HG02981 (cell line): ENCODE measurements around the gene CPT1A.

Source experiments
- ATAC-seq: cut with Tn5 transposase; IDR thresholded peaks from one replicate; pipeline ENCODE4 v1.9.1; 2021; ENCODE audit warnings: mild to moderate bottlenecking, moderate library complexity; ENCODE audit not compliant: unreplicated experiment

The CPT1A gene

DNA sequence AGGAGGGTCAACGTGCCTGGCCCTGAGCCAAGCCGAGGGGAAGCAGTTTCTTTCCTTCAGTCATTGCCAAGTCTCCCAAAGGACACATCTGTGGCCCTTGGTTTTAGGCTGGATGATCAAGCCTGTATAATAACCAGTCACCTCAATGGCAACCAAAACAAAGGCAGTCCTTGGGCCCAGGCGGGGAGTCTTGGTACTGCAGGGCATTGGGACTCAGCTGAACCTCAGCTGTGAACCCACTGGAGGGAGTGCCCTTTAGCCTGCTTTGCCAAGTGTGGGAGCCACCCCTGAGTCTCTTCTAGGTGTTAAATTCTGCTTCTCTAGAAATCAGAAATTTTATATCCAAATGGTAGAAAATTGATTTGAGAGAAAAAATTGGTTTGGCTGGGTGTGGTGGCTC is 36.9 kb downstream of the CPT1A start:
- ATAC-seq: no peak

DNA sequence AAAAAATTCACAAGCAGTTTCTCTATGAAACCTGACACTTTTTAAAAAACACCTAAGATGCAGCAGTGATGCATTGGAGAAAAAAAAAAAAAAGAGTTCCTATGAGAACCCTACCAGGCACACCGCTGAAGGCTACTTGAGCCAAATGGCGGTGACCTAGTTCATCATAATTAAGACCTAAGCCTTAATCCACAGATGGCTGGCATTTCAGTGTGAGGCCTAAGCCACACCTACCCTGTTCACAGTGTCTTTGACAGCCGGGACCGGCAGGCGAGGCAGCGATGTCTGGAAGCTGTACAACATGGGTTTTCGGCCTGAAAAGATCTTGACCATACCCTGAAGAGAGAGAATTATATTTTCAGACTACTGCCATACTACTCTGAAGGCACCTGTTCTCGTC is 38.0 kb downstream of the CPT1A start:
- ATAC-seq: no peak

DNA sequence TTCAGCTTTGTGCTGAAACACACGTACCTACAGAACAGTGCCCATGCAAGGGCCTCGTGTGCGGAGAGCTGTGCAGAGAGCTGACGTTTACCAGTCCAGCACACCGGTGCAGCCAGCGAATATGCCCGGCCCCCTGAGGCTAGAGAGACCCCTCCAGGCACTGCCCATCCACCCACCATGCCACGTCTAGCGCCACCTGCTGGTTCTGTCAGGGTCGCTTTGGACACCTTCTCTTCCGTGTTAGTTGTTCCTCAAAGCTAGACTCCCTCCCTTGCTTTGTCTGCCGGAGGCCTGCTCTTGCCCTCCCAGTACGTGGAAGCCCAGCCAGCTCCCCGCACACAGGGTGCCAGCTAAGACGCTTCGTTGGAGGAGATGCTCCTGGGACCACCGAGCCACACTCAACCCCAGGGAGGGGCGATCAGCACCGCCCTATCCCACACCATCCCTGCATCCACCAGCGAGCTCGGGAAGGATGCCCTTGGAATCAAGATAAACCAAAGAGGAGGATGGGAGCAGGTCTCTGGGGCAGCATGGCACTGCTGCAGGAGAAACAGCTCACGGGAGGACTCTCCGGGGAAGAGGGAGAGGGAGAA is 43.4 kb downstream of the CPT1A start:
- ATAC-seq: no peak

DNA sequence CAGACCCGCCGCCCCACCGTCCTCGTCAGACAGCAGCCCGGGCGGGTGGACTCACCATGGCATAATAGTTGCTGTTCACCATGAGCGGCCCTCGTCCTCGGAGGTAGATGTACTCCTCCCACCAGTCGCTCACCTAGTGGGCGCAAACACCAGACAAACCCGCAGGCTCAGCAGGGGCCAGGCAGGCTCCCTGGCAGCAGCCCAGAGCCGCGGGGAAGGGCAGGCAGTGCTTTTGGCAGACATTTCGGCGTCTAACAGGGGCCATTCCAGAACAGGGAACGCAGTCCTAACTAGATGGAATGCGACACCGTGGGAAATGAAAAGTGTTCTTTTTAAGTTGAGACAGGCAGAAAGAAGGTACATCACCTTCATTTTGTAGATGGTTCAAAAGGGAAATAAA is 44.9 kb downstream of the CPT1A start:
- no peak for ATAC-seq

DNA sequence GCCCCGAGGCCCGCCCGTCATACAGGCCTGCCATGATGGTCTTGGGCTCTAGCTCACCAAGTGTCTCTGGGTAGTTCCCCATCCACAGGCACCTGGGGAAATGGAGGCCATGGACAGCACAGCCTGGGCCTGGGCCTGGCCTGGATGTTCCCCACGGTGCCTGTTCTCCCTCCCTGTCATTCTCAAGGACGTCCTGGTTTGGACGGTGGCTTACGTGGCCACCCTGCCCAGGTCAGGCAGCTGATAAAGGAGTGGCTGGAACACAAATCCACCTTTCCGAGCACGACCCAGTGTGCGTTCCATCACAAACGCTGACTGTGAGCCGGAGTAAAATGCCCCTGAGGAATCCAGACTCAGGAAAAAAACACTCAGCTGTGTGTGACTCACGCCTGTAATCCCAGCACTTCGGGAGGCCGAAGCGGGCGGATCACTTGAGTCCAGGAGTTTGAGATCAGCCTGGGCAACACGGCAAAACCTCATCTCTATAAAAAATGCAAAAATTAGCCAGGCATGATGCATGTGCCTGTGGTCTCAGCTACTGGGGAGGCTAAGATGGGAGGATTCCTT is 49.2 kb downstream of the CPT1A start:
- ATAC-seq: no peak

DNA sequence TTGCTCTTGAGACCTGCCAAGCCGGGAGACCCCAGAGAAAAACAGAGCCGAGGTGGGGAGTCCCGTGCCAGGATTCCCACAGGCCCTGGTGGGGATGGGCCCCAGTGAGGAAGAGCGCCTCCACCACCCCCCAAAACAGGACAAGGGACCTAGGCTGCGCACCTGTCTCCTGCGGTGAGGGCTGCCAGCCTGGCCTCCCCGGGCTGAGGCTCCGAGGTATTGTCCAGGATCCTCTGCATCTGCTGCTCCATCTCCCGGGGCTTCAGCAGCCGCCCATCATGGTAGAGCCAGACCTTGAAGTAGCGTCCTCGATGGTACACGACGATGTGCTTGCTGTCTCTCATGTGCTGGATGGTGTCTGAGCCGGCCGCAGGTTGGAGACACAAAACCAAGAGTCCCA is 57.1 kb downstream of the CPT1A start:
- ATAC-seq: no peak

DNA sequence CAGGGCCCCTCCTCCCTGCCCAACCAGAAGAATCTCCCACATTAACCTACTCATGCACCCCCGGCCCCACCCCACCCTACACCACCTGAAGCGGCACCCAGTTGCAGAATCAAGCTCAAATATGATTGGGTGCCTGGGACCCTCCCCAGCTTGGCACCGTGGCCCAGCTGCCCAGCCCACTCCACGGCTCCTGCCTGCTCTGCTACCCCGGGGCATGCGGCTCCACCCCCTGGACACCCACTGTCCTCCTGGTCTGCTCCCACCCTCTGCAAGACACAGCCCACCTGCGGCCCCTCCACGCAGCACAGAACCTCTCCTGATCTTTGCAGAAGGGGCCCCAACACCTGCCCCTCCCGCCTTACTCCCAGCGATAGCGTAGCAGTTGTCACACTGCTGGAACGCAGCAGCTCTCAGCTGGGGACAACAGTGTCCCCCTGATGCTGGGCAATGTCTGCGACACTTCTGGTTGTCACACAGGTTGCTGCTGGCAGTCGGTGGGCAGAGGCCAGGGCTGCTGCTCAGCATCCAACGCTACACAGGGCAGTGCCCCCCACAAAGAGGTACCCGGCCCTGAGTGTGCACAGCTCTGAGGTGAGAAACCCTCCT is 58.4 kb downstream of the CPT1A start:
- ATAC-seq: no peak

DNA sequence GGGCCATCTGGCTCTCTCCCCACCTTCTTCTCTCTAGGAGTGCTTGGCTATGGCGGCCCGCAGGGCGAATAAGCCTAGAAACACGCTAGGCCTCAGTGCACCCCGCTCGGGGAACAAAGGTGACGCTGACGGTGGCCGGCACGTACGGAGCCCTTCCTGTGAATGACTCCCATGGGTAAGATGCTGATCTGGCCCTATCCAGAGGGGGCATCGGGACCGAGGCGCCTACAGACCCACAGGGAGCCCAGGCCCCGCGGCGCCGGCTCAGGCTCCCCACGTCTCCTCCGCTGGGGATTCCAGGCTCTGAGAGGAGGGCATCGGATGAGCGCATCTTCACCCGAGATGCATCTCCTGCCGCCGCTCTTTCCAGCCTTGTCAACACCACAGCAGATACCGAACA is 59.0 kb downstream of the CPT1A start:
- ATAC-seq: no peak

DNA sequence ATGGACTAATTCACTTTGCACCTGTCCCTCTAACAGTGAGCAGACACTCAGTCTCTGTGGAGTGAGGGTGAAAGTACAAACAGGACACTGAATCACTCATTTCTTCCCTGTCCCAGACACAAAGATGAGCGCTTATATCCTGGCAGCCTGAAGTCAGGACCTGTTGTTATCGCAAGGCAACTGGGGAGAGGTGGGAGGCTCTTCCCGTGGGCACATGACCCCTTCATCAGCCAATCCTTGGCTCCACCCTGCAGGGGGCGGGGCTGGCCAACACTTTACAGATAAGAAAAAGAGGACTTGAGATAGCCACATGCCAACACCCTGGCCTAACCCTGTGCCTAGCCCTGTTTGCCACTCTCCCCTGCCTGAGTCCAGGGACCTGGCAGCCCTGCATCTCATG is 60.9 kb downstream of the CPT1A start:
- ATAC-seq: no peak

DNA sequence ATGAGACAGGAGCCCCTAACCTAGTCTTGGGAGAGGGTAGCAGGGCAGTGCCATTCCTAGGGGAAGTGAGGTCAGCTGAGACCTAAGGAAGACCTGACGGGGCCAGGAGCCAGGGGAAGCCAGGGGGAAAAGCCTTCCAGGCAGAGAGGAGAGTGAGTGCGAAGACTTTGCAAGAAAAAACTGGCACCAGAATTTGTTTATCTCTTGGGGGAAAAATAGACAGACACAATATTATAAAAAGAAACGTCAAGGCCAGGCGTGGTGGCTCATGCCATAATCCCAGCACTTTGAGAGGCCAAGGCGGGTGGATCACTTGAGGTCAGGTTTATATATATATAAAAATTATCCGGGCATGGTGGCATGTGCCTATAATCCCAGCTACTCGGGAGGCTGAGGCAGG is 63.5 kb downstream of the CPT1A start:
- no peak for ATAC-seq

DNA sequence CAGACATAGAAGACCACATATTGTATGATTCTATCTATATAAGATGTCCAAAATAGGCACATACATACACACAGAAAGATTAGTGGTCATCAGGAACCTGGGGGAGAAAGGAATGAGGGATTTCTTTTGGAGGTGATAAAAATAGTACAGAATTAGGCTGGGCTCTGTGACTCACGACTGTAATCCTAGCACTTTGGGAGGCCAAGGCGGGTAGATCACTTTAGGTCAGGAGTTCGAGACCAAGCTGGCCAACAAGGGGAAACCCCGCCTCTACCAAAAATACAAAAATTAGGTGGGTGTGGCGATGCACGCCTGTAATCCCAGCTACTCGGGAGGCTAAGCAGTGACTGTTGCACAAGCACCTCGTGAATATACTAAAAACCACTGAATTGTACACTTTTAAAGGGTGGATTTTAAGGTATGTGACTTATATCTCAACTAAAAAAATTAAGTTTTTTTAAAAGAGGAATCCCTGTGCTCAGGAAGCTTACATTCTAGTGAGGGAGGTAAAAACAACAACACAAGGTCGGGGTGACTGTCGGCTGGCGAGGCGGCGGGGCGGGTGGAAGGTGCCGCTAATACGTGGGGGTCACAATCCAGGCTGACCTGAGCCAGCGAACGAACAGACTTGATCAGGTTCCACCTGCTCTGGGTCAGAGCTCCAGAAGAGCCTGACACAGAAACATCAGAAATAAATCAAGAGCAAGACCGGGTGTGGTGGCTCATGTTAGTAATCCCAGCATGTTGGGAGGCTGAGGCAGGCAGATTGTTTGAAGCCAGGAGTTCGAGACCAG is 65.1 kb downstream of the CPT1A start:
- no peak for ATAC-seq

DNA sequence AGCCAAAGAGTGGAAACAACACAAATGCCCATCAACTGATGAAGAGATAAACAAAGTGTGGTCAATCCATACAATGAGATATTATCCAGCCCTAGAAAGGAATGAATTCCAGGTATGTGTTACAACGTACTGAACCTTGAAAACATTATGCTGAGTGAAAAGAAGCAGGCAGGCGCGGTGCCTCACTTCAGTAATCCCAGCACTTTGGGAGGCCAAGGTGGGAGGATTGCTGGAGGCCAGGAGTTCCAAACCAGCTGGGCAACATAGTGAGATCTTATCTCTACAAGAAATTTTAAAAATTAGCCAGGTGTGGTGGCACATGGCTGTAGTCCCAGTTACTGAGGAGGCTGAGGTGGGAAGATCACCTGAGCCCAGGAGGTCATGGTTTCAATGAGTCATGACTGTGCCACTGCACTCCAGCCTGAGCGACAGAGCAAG is 65.7 kb downstream of the CPT1A start:
- ATAC-seq: no peak

DNA sequence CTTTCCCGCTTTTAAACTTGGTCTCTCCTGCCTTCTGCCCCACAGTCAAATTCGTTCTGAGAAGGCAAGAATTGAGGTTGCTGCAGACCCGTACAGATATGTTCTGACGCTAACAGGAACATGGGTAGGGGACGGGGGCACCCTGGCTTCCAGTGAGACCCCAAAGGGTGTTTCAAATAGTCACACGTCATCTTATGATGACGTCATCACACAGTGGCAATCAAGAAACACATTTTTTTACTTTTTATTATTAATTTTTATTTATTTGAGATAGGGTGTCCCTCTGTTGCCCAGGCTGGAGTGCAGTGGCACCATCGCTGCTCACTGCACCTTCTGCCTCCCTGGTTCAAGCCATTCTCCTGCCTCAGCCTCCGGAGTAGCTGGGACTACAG is 67.5 kb downstream of the CPT1A start:
- ATAC-seq: no peak

DNA sequence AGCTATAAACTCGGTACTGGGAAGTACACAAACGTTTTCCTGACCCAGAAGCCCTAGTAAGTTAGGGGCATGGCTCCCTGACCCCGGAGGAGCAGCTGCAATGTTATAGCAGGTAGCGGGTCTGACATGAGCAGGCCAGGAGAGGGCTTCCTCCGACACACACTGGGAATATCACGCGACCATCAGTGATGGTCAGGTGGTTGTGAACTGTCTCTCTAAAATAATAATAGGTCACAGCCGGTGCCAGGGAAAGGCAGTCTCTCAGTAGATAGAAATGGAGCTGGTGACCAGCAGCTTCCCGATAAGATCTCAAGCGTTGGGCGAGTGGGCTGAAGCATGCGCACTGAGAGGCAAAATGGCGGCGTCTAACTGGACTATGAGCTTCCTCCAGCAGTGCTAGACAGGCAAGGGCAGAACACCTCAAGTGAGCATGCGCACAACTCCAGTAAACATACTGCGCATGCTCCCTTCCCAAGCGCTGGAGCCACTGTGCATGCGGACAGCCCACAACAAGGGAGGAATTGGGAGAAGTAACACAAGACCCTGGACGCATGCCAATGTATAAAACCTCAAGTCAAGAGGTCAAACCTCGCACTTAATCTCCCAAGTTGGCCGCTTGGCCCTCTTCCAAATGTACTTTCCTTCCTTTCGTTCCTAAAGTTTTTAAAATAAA is 68.1 kb downstream of the CPT1A start:
- no peak for ATAC-seq

DNA sequence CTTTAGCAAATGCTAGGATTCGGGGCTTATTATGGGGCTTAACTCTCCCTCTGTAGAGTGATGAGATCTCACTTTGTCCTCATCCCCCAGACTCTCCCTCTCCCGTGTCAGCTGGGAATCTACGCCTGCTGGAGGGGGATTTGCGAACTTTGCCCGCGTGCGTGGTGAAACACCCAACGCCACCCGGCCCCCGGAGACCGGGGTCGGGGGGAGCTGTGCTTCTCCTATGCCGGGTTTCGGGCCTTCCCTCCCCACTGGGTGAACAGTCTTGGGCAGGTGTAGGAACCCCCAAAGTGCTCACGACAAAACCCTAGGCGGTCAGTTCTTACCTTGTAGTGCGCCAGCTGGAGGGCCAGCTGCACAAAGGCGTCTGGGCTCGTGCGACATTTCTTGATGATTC is 68.8 kb downstream of the CPT1A start:
- ATAC-seq: no peak

DNA sequence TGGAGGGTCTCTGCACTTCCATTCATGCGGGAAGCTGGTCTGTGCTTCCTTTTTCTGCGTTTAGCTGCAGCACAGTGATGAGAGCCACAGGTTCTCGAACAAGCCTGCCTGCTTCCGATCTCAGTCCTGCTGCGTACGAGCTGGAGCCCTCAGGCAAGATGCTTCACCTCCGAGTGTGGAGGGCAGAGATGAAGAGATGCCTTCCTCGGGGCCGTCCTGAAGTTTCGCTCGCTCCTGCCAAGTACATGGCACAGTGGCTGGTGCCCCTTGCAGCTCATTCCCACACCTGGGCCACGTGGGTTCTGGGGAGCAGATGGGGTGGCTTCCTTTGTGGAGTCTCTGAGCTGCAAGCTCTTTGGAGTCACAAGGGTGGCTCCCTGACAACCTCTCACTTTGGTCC is 70.9 kb downstream of the CPT1A start:
- no peak for ATAC-seq

DNA sequence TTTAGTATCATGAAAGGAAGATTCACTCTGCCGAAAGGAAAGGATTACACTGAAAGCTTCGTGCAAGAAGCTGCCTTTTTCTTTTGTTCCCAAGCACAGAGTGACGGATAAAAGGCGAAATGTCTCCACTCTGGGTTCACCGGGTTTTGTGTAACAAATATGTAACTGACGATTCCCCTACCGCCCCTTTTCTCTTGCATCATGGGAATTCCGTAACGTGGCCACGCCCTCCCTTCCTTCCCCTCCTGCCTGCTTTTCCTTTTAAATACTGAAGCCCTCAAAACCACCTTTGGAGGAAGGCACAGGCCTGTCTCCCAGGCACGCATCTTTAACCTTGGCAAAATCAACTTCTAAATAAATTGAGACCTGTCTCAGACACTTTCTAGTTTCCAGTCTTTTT is 74.0 kb downstream of the CPT1A start:
- ATAC-seq: no peak

DNA sequence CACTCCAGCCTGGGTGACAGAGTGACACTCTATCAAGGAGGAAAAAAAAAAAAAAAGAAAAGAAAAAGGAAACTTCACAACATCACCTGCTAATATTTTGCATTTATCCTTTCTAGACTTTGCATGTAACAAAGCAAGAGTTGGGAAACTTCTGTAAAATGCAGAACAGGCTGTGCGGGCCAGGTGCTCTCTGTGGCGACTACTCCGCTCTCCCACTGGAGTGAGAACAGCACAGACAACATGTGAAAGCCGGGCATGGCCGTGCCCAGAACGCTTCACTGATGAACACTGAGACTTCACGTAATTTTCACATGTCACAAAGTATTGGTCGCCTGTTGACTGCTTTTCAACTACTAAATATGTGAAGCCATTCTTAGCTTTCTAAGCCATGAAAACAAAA is 74.9 kb downstream of the CPT1A start:
- ATAC-seq: no peak

DNA sequence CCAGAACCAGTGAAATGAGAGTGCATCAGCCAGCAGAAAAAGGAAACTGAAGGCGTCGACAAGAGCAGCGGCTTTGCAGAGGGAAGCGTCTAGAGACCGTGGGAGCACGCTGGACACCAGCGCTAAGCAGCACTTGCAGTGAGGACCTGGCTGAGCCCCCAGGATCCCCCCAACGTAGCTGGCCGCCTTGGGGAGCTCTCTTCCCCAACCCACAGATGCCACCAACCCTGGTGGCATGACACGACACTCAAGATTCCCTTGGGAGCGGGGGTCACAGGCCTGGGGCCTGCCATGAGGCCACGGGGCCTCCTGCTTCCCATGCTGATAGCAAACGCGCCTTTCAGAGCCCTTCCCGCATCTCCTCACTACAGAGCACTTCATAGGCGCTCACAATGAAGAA is 77.0 kb downstream of the CPT1A start:
- ATAC-seq: no peak

DNA sequence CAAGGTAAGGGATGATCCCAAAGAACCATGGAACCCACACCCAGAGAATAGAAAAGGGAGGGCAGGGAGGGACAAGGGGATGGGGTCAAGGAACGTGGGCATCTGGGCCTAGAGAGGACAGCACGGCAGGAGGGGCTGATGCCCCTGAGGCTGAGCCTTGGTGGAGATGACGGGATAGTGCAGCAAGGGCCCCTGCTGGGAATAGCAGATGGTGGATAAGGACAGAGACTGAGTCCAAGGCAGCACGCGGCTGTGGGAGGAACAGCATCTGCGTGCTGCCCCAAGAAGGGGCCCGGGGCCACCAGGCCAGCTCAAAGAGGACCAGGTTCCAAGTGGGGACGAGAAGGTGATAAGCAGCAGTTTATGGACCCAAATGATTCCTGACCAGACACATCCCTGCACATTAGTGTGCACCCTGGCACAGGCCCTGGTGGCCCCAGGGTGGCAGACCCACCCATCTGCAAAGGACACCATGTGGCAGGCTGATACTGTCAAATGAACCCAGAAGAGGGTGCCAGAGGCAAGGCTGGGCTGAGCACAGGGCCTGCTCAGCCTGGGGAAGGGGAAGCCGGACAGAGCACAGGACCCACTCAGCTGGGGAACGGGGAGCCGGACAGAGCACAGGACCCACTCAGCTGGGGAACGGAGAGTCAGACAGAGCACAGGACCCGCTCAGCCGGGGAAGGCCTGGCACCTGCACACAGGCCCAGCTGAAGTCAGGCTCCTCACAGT is 77.6 kb downstream of the CPT1A start:
- ATAC-seq: no peak

DNA sequence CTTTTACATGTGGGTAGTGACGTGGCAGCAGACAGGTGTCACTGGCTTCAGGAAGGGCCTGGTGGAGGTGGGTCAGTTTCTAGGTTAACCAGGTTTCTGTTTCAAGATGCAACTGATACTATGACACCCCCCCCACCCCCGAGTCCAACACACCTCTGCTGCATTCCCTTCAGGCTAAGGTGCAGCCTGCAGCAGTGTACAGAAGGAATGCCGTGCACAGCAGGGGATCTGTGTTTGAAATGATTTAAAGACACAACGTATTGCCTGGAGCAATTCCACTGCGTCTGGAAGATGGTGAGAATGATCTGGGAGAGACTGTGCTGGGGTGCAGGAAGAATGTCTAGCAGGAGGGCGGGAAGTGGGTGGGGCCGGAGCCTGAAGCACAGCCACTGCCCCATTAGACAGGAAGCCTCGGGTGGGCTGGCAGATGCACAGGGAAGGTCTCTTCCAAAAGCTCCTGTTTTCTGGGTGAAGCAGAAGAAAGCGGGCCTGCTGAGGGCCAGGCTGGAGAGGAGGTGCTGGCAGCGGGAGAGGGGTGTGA is 78.5 kb downstream of the CPT1A start:
- no peak for ATAC-seq
